Right atrium auricular region (tissue), 2 donors: ENCODE results near the gene SYT8. TPM values are rescaled to one million over a fixed set of nuclear protein-coding genes. Genes with fewer than 3 reads are reported as not detected.

Source experiments
- DNase-seq: peaks from one replicate; pipeline ENCODE4 v3.0.0-alpha.2; 2019; ENCODE audit warnings: low spot score
- H3K27ac ChIP-seq, 2 donors: fragments of 200-600 bp; sonication (generic); 1 replicate in 1 of 2; 2 replicates in 1 of 2; pipeline ENCODE4 v1.5.1; 2016 to 2019
- H3K27me3 ChIP-seq, 2 donors: fragments of 200-600 bp; sonication (generic); one replicate each; pipeline versions ENCODE4 v1.5.1 to v1.6.0; 2017 to 2019
- H3K36me3 ChIP-seq: fragments of 200-600 bp; sonication (generic); one replicate; pipeline ENCODE4 v1.5.1; 2016
- H3K4me1 ChIP-seq, 2 donors: fragments of 200-600 bp; sonication (generic); one replicate each; pipeline versions ENCODE4 v1.5.1 to v1.6.0; 2017 to 2019
- H3K4me3 ChIP-seq, 2 donors: fragments of 200-600 bp; sonication (generic); 1 replicate in 1 of 2; 2 replicates in 1 of 2; pipeline ENCODE4 v1.5.1; 2017 to 2019; ENCODE audit warnings: mild to moderate bottlenecking in 1 of 2, moderate library complexity in 1 of 2
- H3K9me3 ChIP-seq, 2 donors: fragments of 200-600 bp; sonication (generic); one replicate each; pipeline ENCODE4 v1.5.1; 2019
- CTCF ChIP-seq, 2 donors: fragments of 200-600 bp; sonication (generic); IDR thresholded peaks; one replicate each; pipeline ENCODE4 v1.5.1; 2019; ENCODE audit warnings: antibody characterized with exemption in 2 of 2
- total RNA-seq, 2 donors: library from RNA; depleted of rRNA; stranded (reverse); fragments of >200 nt; gene quantifications; one replicate each; pipeline ENCODE4 v1.1.0, GENCODE V29; 2016

SYT8 gene
- total RNA-seq, 2 donors from 2014 or later, result not detected

GRCh38 chr11:1876361-1877063 is 41.7 kb downstream of the SYT8 start:
- Histone ChIP-seq H3K27ac (peak overlapping the region; percentile 73 to 91), H3K36me3 (no peaks in the 10 kb centered on the region), H3K9me3 (no peaks in the 10 kb centered on the region), H3K4me3 (peak overlapping the region in 1 of 2 donors; percentile 11), H3K4me1 (peaks cover 0 to 71% of the 10 kb centered on the region in 2 donors), H3K27me3 (no peaks in the 10 kb centered on the region)
- peak; percentile 26 to 69 for TF ChIP-seq CTCF (IDR thresholded peaks at IDR 0.05)
- DNase-seq, result no peak

GRCh38 chr11:1877211-1878136 is 42.7 kb downstream of the SYT8 start:
- peaks cover 0 to 79% of the 10 kb centered on the region in 2 donors for H3K4me1 ChIP-seq
- H3K27ac ChIP-seq, result peak overlapping the region; percentile 91 to 95
- TF ChIP-seq CTCF (IDR thresholded peaks at IDR 0.05), result no peak

GRCh38 chr11:1878137-1879031 is 43.6 kb downstream of the SYT8 start:
- Histone ChIP-seq H3K27ac (peak overlapping the region; percentile 91 to 95), H3K9me3 (no peaks in the 10 kb centered on the region), H3K36me3 (no peaks in the 10 kb centered on the region), H3K4me1 (peaks cover 0 to 77% of the 10 kb centered on the region in 2 donors), H3K4me3 (no peak overlapping the region), H3K27me3 (no peaks in the 10 kb centered on the region)
- TF ChIP-seq CTCF (IDR thresholded peaks at IDR 0.05), result no peak
- DNase-seq, result no peak

More at GRCh38 chr11:1877211-1878136, 42.7 kb downstream of the SYT8 start:
- DNase-seq, result no peak
- Histone ChIP-seq H3K27me3 (no peaks in the 10 kb centered on the region), H3K9me3 (no peaks in the 10 kb centered on the region), H3K36me3 (no peaks in the 10 kb centered on the region), H3K4me3 (no peak overlapping the region)

- no peak overlapping the region for H3K4me3 ChIP-seq
- H3K27ac ChIP-seq, result peak overlapping the region; percentile 91 to 95
- peaks cover 0 to 77% of the 10 kb centered on the region in 2 donors for H3K4me1 ChIP-seq
- H3K9me3 ChIP-seq, result no peaks in the 10 kb centered on the region
- no peak for DNase-seq
- TF ChIP-seq CTCF (IDR thresholded peaks at IDR 0.05), result no peak
- no peaks in the 10 kb centered on the region for H3K27me3 ChIP-seq
- H3K36me3 ChIP-seq, result no peaks in the 10 kb centered on the region
Measured at GRCh38 chr11:1879342-1879940, 44.7 kb downstream of the SYT8 start.
